Measurements from ENCODE around the gene CDH6. TPM values are rescaled to one million over a fixed set of nuclear protein-coding genes. Genes with fewer than 3 reads are reported as not detected.

CDH6 gene
- total RNA-seq, 4 donors from 2014 or later = 1.00 to 2.9 (median 1.4) TPM

GRCh38 chr5:31194892-31195555 lies 1.5 kb downstream of the CDH6 start:
- intact Hi-C loops (cut with DNase I; ENCODE audit: low total_unique reads) = no loop called here
- ATAC-seq = no peak
- Histone ChIP-seq H3K36me3 (no peaks in the 10 kb centered on the region), H3K9me3 (no peaks in the 10 kb centered on the region), H3K4me1 (no peaks in the 10 kb centered on the region), H3K27me3 (peaks cover 33 to 48% (median 35%) of the 10 kb centered on the region in 3 donors), H3K4me3 (peak overlapping the region; percentile 43 to 49 (median 44)), H3K27ac (peak overlapping the region; percentile 18 to 58 (median 49))
- TF ChIP-seq POLR2A (IDR thresholded peaks at IDR 0.05) (no peak), CTCF (IDR thresholded peaks at IDR 0.05 in 4 of 5, conservative IDR thresholded peaks at IDR 0.05 in 1 of 5) (no peak)
- in situ Hi-C loops (cut with MboI; ENCODE audit: low sequenced_read_pairs in 4 of 4) = no loop called here
- no peak for DNase-seq

DNA sequence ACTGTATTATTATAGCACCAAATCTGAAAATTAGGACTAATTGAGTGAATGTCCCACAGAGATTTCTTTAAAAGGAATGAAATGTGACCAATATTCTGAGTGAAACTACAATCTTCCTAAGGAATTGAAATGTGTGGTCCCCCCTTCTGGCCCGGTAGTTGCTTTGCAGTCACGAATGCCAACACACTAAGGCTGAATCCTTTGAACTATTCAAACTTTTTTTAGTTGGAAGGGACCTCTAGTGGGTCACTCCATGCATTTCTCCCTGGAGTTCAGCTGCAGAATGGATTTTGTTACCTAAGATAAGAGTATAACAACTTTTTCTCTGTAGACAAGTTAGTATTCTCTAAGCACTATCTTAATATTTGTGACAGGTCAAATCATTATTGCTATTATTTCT lies 2.8 kb downstream of the CDH6 start:
- no peak for ATAC-seq
- TF ChIP-seq CTCF (IDR thresholded peaks at IDR 0.05 in 4 of 5, conservative IDR thresholded peaks at IDR 0.05 in 1 of 5) (no peak), POLR2A (IDR thresholded peaks at IDR 0.05) (no peak)
- no peak overlapping the region for H3K27ac ChIP-seq
- intact Hi-C loops (cut with DNase I; ENCODE audit: low total_unique reads) (no loop called here), in situ Hi-C loops (cut with MboI; ENCODE audit: low sequenced_read_pairs in 4 of 4) (no loop called here)
- H3K27me3 ChIP-seq = peaks cover 33 to 48% (median 35%) of the 10 kb centered on the region in 3 donors
- no peak for DNase-seq
- no peaks in the 10 kb centered on the region for H3K9me3 ChIP-seq
- H3K36me3 ChIP-seq = no peaks in the 10 kb centered on the region
- H3K4me3 ChIP-seq = no peak overlapping the region
- no peaks in the 10 kb centered on the region for H3K4me1 ChIP-seq

DNA sequence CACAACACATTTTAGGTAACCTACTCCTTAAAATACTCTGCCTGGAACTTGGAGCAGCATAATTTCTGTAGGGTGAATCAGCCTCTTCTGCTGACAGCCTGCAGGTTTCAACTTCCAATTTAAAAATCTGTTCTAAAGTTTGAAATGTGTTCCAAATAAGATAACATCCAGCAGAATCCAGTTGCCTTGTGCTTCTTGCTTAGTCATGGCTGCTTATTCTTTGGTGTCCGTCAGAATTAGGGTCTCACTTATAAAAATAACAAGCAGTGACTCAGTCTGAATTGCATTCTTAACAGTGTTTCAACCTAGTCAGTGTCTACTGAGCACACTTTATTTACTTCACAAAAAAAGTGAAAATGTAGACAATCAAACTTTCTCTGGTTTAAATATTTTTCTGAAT lies 3.7 kb downstream of the CDH6 start:
- in situ Hi-C loops (cut with MboI; ENCODE audit: low sequenced_read_pairs in 4 of 4) (no loop called here), intact Hi-C loops (cut with DNase I; ENCODE audit: low total_unique reads) (no loop called here)
- DNase-seq (no peak), ATAC-seq (no peak)
- Histone ChIP-seq H3K27me3 (peaks cover 33 to 45% (median 34%) of the 10 kb centered on the region in 3 donors), H3K4me3 (no peak overlapping the region), H3K36me3 (no peaks in the 10 kb centered on the region), H3K27ac (peak overlapping the region in 1 of 4 donors; percentile 9), H3K4me1 (no peaks in the 10 kb centered on the region), H3K9me3 (no peaks in the 10 kb centered on the region)
- no peak for TF ChIP-seq CTCF (IDR thresholded peaks at IDR 0.05 in 4 of 5, conservative IDR thresholded peaks at IDR 0.05 in 1 of 5)
- no peak for TF ChIP-seq POLR2A (IDR thresholded peaks at IDR 0.05)

GRCh38 chr5:31204958-31205357 lies 11.5 kb downstream of the CDH6 start:
- TF ChIP-seq CTCF (IDR thresholded peaks at IDR 0.05 in 4 of 5, conservative IDR thresholded peaks at IDR 0.05 in 1 of 5) (no peak), POLR2A (IDR thresholded peaks at IDR 0.05) (no peak)
- in situ Hi-C loops (cut with MboI; ENCODE audit: low sequenced_read_pairs in 4 of 4) = no loop called here

DNA sequence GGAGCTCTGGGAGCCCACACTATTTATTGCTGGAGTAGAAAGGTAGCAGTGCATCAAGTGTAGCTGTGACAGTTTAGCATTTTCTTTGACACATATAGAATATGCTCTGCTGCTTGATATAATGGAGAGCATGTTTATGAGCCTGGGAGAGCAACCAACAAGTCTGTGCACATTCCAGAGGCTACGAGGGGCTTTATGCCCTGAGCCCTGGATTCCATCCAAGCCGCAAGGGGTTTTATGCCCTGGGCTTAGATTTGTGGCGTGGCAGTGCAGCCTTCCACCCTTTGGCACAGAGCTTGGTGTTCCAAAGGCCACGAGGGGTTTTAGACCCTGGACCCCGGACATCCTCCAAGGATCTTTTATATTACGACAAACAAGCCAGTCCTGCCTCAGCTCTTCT lies 14.6 kb downstream of the CDH6 start:
- H3K9me3 ChIP-seq = no peaks in the 10 kb centered on the region
- in situ Hi-C loops (cut with MboI; ENCODE audit: low sequenced_read_pairs in 4 of 4) (no loop called here), intact Hi-C loops (cut with DNase I; ENCODE audit: low total_unique reads) (no loop called here)
- TF ChIP-seq POLR2A (IDR thresholded peaks at IDR 0.05) (no peak), CTCF (IDR thresholded peaks at IDR 0.05 in 4 of 5, conservative IDR thresholded peaks at IDR 0.05 in 1 of 5) (no peak)
- DNase-seq (no peak), ATAC-seq (no peak)
- no peak overlapping the region for H3K27ac ChIP-seq
- H3K36me3 ChIP-seq = no peaks in the 10 kb centered on the region
- H3K4me3 ChIP-seq = no peak overlapping the region
- H3K4me1 ChIP-seq = no peaks in the 10 kb centered on the region
- H3K27me3 ChIP-seq = no peaks in the 10 kb centered on the region

More at GRCh38 chr5:31204958-31205357, 11.5 kb downstream of the CDH6 start:
- intact Hi-C loops (cut with DNase I; ENCODE audit: low total_unique reads) = no loop called here
- DNase-seq = no peak
- Histone ChIP-seq H3K27ac (no peak overlapping the region), H3K27me3 (no peaks in the 10 kb centered on the region), H3K36me3 (no peaks in the 10 kb centered on the region), H3K4me3 (no peak overlapping the region), H3K9me3 (no peaks in the 10 kb centered on the region), H3K4me1 (no peaks in the 10 kb centered on the region)
- no peak for ATAC-seq
